GM12892 (cell line): ENCODE measurements around the gene NPM1. TPM values are rescaled to one million over a fixed set of nuclear protein-coding genes. Genes with fewer than 3 reads are reported as not detected.
A peak's percentile ranks its signal among the peaks of the same experiment; 100 is the strongest.
"Not testable (repeated sequence)": the region's sequence is repeated elsewhere in the genome, so short reads cannot be mapped to it uniquely, and the experiment has no call there.

ENCODE experiments used
- DNase-seq: peaks from one replicate; pipeline ENCODE4 v3.0.0; 2011; ENCODE audit not compliant: insufficient read length
- FAIRE-seq: peaks from 2 replicates; lab custom pipeline; 2011; peaks lifted over from hg19 to GRCh38; lab: Jason Lieb, UNC
- POLR2A ChIP-seq: IDR thresholded peaks from 2 replicates; pipeline ENCODE4 v1.6.1; 2011; ENCODE audit warnings: low read depth, low read length, control low read depth
- POLR2AphosphoS5 ChIP-seq: IDR thresholded peaks from 2 replicates; pipeline ENCODE4 v1.6.1; 2011; ENCODE audit warnings: low read depth, low read length, control low read depth
- TAF1 ChIP-seq: IDR thresholded peaks from 2 replicates; pipeline ENCODE4 v1.6.1; 2011; ENCODE audit warnings: low read depth, mild to moderate bottlenecking, control low read depth, low read length, borderline replicate concordance
- polyA plus RNA-seq: library from polyadenylated mRNA; unstranded; fragments of >200 nt; gene quantifications from one replicate; pipeline ENCODE4 v1.2.1, GENCODE V29; 2012; ENCODE audit warnings: missing spikeins, inconsistent platforms; ENCODE audit not compliant: missing spikeins

Gene NPM1, protein sequence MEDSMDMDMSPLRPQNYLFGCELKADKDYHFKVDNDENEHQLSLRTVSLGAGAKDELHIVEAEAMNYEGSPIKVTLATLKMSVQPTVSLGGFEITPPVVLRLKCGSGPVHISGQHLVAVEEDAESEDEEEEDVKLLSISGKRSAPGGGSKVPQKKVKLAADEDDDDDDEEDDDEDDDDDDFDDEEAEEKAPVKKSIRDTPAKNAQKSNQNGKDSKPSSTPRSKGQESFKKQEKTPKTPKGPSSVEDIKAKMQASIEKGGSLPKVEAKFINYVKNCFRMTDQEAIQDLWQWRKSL
- polyA plus RNA-seq, result 6,323 TPM

DNA sequence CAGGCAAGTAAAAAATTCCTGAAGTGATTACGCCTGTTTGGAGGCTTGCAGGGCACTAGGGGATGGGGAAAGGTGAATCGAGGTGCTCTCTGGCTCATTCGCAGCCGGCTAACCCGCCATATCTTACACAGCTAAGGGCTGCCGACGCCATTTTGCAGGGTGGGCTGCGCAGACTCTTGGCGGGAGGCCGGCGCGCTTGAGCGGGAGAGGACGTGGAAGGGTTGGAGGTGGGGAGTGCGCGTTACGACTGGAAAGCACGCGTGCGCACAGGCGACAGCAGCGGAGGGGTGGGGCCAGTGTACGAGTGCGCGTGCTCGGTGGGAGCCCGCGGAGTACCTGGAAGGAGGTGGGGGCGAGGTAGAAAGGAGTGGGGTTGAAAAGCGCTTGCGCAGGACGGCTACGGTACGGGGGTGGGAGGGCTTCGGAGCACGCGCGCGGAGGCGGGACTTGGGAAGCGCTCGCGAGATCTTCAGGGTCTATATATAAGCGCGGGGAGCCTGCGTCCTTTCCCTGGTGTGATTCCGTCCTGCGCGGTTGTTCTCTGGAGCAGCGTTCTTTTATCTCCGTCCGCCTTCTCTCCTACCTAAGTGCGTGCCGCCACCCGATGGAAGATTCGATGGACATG lies at the start of gene NPM1:
TSS of gene NPM1 (plus strand) at position 505 of the 625 bp plus-strand sequence. CDS start at position 605, 100 bp downstream.
- TF ChIP-seq POLR2A, result peak; percentile 97
- peak; percentile 99 for TF ChIP-seq POLR2AphosphoS5
- TF ChIP-seq TAF1, result peak; percentile 98
- peak; percentile 87 for DNase-seq
- peak; percentile 98 for FAIRE-seq

GRCh38 chr5:171340042-171340441 lies 47.6 kb upstream of the NPM1 start:
- FAIRE-seq, result no peak
- no peak for TF ChIP-seq TAF1
- TF ChIP-seq POLR2AphosphoS5, result no peak
- TF ChIP-seq POLR2A, result no peak
- DNase-seq, result no peak

DNA sequence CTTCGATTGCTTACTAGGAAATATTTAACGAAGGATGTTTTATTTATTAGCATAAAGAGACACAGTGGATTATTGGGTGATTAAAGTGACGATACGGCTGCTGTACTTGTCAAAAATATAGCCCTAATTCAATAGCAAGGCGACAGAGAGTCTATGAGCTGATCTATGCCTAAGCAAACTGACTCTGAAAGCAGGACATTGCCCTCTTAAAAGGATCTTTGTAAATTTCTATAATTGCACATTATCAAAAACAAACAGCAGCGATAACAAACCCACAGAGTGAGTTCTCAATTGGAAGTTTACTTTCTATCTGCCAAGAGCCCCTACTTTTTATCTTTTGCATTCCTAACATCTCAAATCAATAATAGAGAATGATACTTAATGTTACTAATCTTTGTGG lies 47.2 kb upstream of the NPM1 start:
- no peak for TF ChIP-seq TAF1
- TF ChIP-seq POLR2A, result no peak
- TF ChIP-seq POLR2AphosphoS5, result no peak
- DNase-seq (no peak), FAIRE-seq (no peak)

DNA sequence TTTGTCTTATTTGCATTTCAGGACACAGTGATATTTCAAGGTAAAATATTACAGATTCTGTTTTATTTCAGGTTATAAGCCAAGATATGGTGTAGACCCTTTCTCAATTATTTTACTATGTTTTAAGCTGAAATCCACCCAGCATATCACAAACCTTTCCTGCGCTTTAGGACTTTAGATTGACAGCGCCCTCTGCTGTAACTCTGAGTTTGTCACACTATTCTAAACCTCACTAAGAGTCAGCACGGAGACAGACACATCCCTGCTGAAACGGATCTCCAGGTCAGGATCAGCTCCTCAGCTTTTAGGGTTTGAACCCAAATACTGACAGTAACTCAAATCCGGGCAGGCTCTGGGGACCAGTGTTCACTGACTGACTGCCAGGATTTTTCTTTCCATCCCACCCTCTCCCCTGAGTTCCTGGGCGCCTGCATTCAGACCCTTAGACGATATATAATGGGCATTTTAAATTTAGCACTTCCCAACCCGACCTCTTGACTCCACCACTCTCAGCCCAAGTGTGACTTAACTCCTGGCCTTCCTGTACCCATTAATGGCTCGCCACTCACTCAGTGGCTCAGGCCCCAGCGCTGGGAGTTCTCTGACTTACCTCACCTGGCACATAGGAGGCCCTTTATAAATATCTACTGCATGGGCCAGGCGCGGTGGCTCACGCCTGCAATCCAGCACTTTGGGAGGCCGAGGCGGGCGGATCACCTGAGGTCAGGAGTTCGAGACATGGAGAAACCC lies 45.1 kb upstream of the NPM1 start:
- peak; percentile 14 for FAIRE-seq
- no peak for DNase-seq

GRCh38 chr5:171344936-171345608 lies 42.6 kb upstream of the NPM1 start:
- DNase-seq, result no peak
- no peak for TF ChIP-seq TAF1
- no peak for TF ChIP-seq POLR2A
- TF ChIP-seq POLR2AphosphoS5, result no peak
- FAIRE-seq, result no peak

More for the DNA sequence above, 45.1 kb upstream of the NPM1 start:
- TF ChIP-seq TAF1, result no peak
- no peak for TF ChIP-seq POLR2AphosphoS5
- TF ChIP-seq POLR2A, result no peak

- no peak for DNase-seq
- no peak for FAIRE-seq
- no peak for TF ChIP-seq TAF1
- no peak for TF ChIP-seq POLR2AphosphoS5
- no peak for TF ChIP-seq POLR2A
These were observed 36.0 kb upstream of the NPM1 start for GRCh38 chr5:171351536-171352073.

DNA sequence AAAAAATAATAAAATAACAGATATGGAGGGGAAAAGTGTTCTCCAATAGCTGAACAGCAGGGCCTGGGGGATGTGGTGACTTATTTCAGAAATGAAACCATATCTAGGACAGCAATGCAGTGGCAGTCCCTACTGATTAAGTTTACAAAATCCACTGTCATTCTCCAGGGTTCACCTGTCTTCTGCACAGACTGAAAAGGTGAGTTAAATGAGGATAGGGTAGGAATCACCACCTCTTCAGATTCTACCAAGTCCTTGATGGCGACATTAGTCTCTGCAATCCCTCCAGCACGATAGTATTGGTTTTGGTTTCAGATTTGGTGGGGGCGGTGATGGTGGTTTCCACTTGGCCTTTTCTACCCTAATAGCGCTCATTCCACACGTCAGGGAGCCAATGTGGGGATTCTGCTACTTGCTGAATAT lies 32.3 kb upstream of the NPM1 start:
- FAIRE-seq, result peak; percentile 90
- TF ChIP-seq TAF1 (no peak), POLR2AphosphoS5 (no peak), POLR2A (no peak)
- peak; percentile 23 for DNase-seq

DNA sequence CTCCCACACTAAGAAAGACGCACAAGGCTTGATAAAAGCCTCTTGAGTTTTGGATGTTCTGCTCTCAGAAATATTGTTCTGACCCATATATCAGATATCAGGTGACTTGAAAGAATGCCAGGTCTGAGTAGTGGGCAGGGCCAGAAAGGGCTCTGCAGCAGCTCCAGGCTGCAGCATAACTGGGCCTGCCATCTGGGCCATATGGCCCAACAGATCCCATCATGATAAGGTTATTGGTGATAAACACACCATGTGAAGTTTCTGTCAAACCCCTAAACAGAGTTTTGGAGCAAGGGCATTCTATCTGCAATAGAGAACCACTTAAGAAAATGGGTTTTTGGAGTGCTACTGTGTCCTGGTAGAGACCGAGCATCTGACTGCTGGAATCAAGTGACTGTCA lies 29.8 kb upstream of the NPM1 start:
- FAIRE-seq (no peak), DNase-seq (no peak)
- TF ChIP-seq POLR2A, result no peak
- no peak for TF ChIP-seq POLR2AphosphoS5
- TF ChIP-seq TAF1, result no peak

GRCh38 chr5:171361151-171361550 lies 26.5 kb upstream of the NPM1 start:
- not testable (repeated sequence) for DNase-seq, FAIRE-seq

DNA sequence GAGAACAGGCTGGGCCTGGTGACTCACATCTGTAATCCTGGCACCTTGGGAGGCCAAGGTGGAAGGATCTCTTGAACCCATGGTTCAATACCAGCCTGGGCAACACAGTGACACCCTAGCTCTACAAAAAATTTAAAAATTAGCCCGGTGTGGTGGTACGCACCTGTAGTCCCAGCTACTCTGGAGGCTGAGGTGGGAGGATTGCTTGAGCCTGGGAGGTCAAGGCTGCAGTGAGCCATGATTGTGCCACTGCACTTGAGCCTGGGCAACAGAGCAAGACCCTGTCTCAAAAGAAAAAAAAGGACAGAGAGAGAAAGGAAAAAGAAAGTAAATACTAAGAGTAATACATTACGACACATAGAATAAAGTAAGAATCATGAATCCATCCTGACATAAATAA lies 24.4 kb upstream of the NPM1 start:
- not testable (repeated sequence) for DNase-seq, FAIRE-seq

GRCh38 chr5:171363846-171364245 lies 23.8 kb upstream of the NPM1 start:
- no peak for DNase-seq
- no peak for TF ChIP-seq POLR2A
- no peak for FAIRE-seq

DNA sequence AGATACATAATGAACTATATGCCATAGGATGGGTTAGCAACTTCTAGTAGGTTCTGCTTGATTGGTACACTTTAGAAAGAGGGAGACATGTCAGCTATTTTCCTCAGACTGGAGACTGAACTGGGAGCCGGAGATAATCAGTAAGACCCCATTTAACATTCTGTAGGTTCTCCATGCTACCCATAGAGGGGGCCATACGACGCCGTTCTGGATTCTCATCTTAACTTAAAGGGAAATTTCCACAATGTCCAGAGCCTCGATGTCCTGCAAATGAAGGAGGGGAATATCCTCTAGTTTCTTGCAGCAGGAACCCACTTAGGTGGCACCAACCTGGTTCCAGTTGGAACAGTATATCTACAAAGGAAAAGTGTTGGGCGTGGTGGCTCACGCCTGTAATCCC lies 22.3 kb upstream of the NPM1 start:
- DNase-seq (no peak), FAIRE-seq (no peak)
- TF ChIP-seq TAF1 (no peak), POLR2A (no peak), POLR2AphosphoS5 (no peak)
